RPMI7951 (cell line): ENCODE data around the gene SEMA4G. TPM values are rescaled to one million over a fixed set of nuclear protein-coding genes. Genes with fewer than 3 reads are reported as not detected.

Experiments
- DNase-seq: peaks from one replicate; pipeline ENCODE4 v3.0.0-alpha.2; 2012; ENCODE audit warnings: low read depth
- total RNA-seq: library from RNA; depleted of rRNA; stranded (reverse); fragments of >200 nt; shearing (Covaris generic); gene quantifications from 2 replicates; pipeline ENCODE4 v1.2.3, GENCODE V29; 2014; rRNA removed

SEMA4G gene
- total RNA-seq, result 0.49 and 0.84 TPM in 2 replicates

GRCh38 chr10:100969187-100970075 lies at the start of gene SEMA4G:
Gene SEMA4G (plus strand): TSS chr10:100969504. CDS start chr10:100972913, 3,409 bp downstream.
- peak; percentile 20 for DNase-seq

DNA sequence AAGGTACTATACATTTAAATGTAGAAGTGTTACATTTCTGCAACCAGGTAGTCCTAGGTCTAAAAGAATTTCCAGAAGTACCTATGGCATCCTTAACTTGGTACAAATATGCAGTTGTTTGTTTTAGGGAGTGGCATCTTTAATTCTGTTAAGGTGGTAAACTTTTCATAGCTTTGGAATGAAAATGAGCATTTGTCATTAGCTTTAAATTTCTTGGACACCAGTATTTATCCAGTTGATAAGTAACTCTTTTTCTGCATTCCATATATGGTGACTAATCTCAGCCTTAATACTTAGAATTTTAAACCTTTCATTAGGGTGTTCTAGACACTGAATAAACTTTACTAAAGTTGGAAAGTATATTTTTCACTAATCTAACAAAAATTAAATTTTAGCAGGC lies 45.7 kb upstream of the SEMA4G start:
- no peak for DNase-seq

DNA sequence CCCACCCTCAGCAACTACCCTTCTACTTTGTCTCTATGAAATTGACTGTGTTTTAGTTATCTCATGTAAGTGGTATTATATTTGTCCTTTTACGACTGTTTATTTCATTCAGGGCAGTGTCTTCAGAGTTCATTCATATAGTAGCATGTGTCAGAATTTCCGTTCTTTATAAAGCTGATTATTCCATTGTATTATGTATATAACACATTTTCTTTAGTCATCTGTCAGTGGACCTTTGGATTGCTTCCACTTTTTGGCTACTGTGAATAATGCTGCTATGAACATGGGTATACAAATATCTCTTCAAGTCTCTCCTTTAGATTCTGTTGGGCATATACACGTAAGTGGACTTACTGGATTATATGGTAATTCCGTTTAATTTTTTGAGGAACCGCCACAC lies 42.0 kb upstream of the SEMA4G start:
- DNase-seq, result no peak

DNA sequence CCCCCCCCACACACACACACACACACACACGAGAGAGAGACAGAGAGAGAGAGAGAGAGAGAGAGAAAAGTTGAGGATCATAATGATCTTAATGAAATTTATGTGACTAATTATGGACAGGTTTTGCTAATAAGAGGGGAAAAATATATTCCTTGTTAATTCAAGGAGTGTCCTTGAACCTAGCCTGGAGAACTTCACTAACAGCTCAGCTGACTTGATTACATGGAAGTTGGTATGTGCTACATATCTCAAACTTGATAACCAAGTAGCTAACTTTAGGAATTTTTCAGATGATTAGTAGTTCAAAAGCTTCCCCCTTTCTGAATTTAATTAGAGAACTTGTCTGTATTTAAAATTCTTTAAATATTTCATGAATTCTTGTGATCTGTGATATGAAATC lies 41.3 kb upstream of the SEMA4G start:
- DNase-seq, result no peak

DNA sequence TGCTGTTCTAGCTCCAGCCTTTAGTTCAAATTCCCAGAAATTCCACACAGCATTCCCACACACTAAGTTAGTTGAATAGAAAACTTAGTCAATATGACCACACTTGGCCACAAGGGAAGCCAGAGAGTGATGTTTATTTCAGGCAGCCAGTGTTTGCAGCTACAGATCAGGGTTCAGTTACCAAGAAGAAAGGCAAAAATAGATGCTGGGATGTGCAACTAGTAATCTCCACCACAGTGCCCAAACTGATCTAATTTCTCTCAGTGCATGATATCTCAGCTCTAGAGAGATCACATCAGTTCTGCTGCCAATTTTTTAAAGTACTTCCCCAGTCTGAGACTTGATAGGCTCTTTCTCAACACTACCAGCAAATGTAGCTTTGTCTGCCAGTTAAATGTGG lies 38.9 kb upstream of the SEMA4G start:
- DNase-seq, result no peak

GRCh38 chr10:100934084-100934659 lies 35.1 kb upstream of the SEMA4G start:
- peak; percentile 12 for DNase-seq

GRCh38 chr10:100939763-100940344 lies 29.4 kb upstream of the SEMA4G start:
- no peak for DNase-seq

DNA sequence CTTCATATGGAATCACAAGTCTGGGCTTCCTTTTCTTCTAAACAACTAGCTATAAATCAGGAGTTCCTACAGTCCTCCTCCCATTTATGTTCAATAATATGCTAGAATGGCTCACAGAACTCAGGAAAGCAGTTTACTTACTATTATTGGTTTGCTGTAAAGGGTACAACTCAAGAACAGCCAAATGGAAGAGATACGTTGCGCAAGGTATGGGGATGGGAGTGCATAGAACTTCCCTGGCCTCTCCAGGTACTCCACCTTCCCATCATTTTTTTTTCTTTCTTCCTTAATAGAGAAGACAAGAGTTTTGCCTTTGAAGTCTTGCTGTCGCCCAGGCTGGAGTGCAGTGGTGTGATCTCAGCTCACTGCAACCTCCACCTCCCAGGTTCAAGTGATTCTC lies 27.1 kb upstream of the SEMA4G start:
- DNase-seq, result no peak

GRCh38 chr10:100943508-100943907 lies 25.8 kb upstream of the SEMA4G start:
- no peak for DNase-seq

DNA sequence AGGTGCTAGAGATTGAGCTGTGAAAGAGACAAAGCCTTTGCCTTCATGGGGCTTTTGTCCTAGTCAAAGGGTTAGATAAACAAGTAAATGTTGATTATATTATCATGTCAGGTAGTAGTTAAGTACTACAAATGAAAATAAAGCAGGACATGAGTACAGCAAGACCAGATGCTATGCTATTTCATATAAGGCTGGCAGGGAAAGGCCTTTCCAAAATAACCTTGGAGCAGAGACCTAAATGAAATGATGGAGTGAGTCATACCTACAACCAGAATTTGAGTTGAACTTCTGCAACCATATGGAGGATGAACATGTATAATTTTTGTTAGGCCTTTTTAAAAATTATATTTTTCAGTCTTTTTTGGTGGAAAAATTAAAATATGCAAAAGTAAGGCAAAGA lies 23.6 kb upstream of the SEMA4G start:
- DNase-seq, result no peak

GRCh38 chr10:100948916-100949315 lies 20.4 kb upstream of the SEMA4G start:
- DNase-seq, result no peak

DNA sequence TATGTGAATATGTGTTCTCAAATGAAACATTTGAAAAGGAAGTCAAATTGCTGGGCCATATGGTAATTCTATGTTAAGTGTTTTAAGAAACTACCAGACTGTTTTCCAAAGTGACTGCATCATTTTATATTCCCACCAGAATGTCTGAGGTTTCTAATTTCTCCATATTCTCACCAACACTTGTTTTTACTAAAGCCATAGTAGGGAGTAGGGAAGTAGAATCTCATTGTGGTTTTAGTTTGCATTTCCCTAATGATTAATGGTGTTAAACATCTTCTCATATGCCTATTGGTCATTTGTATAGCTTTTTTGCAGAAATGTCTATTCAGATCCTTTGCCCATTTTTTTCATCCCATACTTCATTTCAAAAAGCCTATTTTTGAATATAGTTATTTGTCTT lies 9.1 kb upstream of the SEMA4G start:
- no peak for DNase-seq

DNA sequence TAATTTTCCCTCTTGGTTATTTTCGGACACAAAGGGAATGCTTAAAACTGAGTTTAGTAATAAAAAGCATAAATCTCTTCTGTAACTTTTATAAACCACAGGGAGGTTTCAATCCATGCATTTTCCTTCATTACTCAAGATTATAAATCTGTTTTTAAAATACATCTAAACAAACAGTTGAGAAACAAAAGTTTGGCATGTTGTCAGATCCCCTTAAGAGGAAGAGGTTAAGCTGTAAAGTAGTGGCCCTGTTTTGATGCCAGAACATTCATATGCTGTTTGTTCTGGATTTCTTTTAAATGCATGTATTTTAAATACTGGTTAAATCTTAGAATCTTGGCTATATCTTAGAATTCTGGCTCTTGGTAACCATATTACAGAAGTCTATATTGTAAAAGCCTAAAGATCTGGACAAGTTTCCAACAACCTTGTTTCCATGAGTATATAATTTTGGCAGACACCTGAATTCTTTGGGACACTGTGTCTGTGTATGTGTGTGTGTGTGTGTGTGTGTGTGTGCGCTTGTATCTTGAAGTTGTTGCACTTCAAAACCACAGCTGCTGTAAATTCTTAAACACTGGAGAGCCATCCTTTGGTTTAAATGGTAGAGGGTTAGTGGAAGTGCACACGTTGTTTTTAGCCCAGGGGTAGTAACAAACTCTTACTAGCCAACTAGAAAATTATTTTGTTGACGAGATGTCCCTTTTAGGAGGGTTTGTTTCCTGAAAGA lies 6.8 kb upstream of the SEMA4G start:
- DNase-seq, result no peak

DNA sequence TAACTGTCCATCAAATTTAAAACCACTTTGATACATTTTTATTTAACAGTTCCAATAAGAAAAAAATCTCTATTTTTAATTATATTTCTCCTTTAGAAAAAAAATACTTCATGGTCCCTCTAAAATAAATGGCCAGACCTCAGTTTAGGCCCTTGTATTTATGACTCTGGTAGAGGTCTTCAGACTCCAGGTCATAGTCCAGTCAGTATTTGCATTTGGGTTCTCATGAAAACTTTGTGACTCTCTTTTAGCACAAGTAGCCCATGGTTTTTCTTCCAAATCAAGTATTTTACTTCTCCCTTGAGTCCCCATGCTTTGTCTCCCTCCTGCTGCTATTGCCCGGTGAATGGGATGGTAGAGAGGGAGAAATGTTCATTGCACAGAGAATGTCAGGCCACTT lies 5.5 kb upstream of the SEMA4G start:
- DNase-seq, result no peak

DNA sequence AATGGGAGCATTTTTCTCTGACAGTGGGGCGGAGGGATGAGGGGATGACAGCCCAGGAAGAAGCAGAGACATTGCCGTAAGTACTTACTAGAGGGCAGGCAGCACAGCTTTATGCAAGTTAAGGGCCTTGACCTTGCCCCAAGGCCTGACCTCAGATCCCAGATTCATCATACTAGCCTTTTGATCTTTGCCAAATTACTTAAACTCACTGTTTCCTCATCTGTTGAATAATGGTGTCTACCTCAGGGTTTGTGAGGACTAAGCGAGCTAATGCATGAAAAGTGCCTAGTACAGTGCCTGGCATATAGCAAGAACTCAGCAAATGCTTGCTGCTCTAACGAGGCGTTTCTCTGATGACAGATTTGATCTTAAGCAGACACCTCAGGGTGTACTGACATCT lies 3.5 kb upstream of the SEMA4G start:
- DNase-seq, result no peak

DNA sequence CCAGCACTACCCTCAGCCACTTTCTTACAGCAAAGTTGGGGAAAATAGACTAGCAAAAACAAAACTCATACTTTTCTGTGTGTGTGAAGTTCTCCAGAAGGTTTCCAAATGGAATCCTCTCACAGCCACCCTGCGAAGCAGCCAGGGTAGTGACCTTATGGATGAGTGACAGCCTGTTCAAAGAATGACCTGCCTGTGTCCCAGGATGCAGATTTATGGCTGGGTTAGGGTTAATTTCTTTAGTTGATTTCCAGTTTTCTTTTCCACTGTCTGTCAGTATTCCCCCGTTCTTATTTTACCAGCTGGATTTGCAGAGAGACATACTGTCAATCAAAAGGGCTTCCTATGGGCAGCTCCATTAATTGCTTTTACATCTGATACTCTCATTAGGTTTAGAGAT lies 2.4 kb upstream of the SEMA4G start:
- DNase-seq, result no peak

- DNase-seq, result no peak
Observed at GRCh38 chr10:100967332-100967731, 2.0 kb upstream of the SEMA4G start.

DNA sequence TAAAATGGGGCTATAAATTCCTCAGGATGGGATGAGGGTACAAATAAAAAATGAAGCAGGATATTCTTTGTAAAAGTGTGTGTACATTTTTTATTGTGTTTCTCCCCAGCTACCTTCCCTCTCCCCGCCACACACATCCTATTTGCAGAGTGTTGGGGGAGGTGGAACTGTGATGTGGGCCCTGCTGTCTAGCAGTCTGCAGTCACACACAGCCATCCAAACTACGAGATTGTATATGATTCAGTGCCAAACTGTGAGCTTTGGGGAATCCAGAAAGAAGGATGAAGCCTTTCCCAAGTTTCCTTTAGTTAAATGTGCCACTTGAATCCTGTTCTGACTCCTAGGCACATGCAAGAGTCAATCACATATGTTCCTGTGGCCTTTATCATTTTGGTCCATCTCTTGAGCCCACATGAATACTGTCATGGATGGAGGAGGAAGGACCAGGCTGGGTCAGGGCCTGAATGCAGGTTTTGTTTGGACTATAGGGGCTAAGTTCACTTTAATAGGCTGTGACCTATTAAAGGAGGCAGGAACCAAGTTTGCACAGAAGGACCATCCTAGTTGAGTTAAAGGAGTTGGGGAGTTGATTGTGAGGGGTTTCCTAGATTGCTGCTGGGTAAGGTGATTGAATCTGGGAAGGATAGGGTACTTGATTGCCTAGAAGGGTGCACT lies 1.1 kb upstream of the SEMA4G start:
- no peak for DNase-seq

DNA sequence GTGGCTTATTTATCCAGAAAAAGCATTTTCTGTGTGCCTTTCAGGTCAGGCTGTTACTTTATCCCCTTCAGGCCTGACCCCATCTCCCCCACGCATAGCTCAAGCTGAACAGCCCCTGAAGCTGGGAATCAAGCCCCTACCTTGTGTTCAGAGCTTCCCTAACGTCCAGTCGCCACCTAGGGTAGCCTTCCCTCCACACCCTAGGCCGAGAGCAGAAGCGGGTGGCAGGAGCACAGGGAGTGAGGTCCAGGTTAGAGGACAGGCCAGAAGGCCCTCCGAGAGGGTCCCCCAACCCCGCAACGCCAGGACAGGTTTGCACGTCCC lies 479 bp upstream of the SEMA4G start:
- no peak for DNase-seq

- DNase-seq, result no peak
Observed at GRCh38 chr10:100970076-100970913, 991 bp downstream of the SEMA4G start.
